Uterus (tissue), 4 donors: ENCODE data around the gene FAM168A. TPM values are rescaled to one million over a fixed set of nuclear protein-coding genes. Genes with fewer than 3 reads are reported as not detected.
A peak's percentile ranks its signal among the peaks of the same experiment; 100 is the strongest.

Source experiments
- DNase-seq, 2 donors: peaks; one replicate each; pipeline ENCODE4 v3.0.0-alpha.2; 2019 to 2020
- H3K27ac ChIP-seq, 2 donors: fragments of 200-600 bp; sonication (generic); 1 replicate in 1 of 2; 2 replicates in 1 of 2; pipeline ENCODE4 v1.5.1; 2016 to 2018
- H3K27me3 ChIP-seq, 2 donors: fragments of 200-600 bp; sonication (generic); one replicate each; pipeline ENCODE4 v1.5.1; 2018 to 2019; ENCODE audit warnings: control low read depth in 1 of 2
- H3K36me3 ChIP-seq, 2 donors: fragments of 200-600 bp; sonication (generic); one replicate each; pipeline ENCODE4 v1.5.1; 2019; ENCODE audit warnings: control low read depth in 1 of 2
- H3K4me1 ChIP-seq, 2 donors: fragments of 200-600 bp; sonication (generic); one replicate each; pipeline ENCODE4 v1.5.1; 2018 to 2019; ENCODE audit warnings: control low read depth in 1 of 2
- H3K4me3 ChIP-seq, 2 donors: fragments of 200-600 bp; sonication (generic); 1 replicate in 1 of 2; 2 replicates in 1 of 2; pipeline ENCODE4 v1.5.1; 2018 to 2019; ENCODE audit warnings: mild to moderate bottlenecking in 1 of 2
- H3K9me3 ChIP-seq, 2 donors: fragments of 200-600 bp; sonication (generic); one replicate each; pipeline ENCODE4 v1.5.1; 2019; ENCODE audit warnings: control low read depth in 1 of 2
- CTCF ChIP-seq, 4 experiments: fragments of 200-600 bp in 2 of 4; fragments of 450-650 bp in 2 of 4; sonication (generic) in 2 of 4; IDR thresholded peaks; one replicate each; pipeline ENCODE4 v1.5.1; 2016 to 2019; ENCODE audit warnings: antibody characterized with exemption in 4 of 4, mild to moderate bottlenecking in 2 of 4, moderate library complexity in 1 of 4
- POLR2A ChIP-seq, 2 donors: fragments of 450-650 bp; IDR thresholded peaks; one replicate each; pipeline ENCODE4 v1.6.1; 2016; ENCODE audit warnings: antibody characterized with exemption in 2 of 2, mild to moderate bottlenecking in 1 of 2, moderate library complexity in 1 of 2
- intact Hi-C: fragments of 100-400 bp; cut with DNase I; formaldehyde crosslinking; loops from one replicate; pipeline ENCODE4 v1.15.1; 2023; ENCODE audit warnings: low total_unique reads
- total RNA-seq, 4 donors: library from RNA; depleted of rRNA in 3 of 4; stranded (reverse); fragments of >200 nt in 3 of 4; gene quantifications; one replicate each; pipeline versions ENCODE4 v1.1.0 to v1.2.4, GENCODE V29; 2014 to 2023
- donor health status: DM: yes; HTN: yes; CAD: no.

The FAM168A gene
- total RNA-seq, 4 donors from 2014 or later: 7.9 to 50.3 (median 25.8) TPM

- H3K27me3 ChIP-seq: no peaks in the 10 kb centered on the region
- intact Hi-C loops: no loop called here
- no peak overlapping the region for H3K27ac ChIP-seq
- H3K9me3 ChIP-seq: no peaks in the 10 kb centered on the region
- H3K36me3 ChIP-seq: no peaks in the 10 kb centered on the region
- no peaks in the 10 kb centered on the region for H3K4me1 ChIP-seq
- TF ChIP-seq CTCF (IDR thresholded peaks at IDR 0.05) (no peak), POLR2A (IDR thresholded peaks at IDR 0.05) (no peak)
- DNase-seq: peak in 1 of 2 donors; percentile 12
- H3K4me3 ChIP-seq: no peak overlapping the region
Observed at GRCh38 chr11:73396985-73397384, 200.9 kb downstream of the FAM168A start.

- Histone ChIP-seq H3K4me1 (no peaks in the 10 kb centered on the region), H3K4me3 (no peak overlapping the region), H3K36me3 (no peaks in the 10 kb centered on the region), H3K9me3 (no peaks in the 10 kb centered on the region), H3K27ac (no peak overlapping the region), H3K27me3 (no peaks in the 10 kb centered on the region)
- intact Hi-C loops: no loop called here
- TF ChIP-seq POLR2A (IDR thresholded peaks at IDR 0.05) (no peak), CTCF (IDR thresholded peaks at IDR 0.05) (no peak)
- DNase-seq: no peak
Observed at GRCh38 chr11:73396251-73396930, 201.5 kb downstream of the FAM168A start.

GRCh38 chr11:73395297-73396208, 202.4 kb downstream of the FAM168A start:
- no peaks in the 10 kb centered on the region for H3K36me3 ChIP-seq
- intact Hi-C loops: no loop called here
- no peak for DNase-seq

GRCh38 chr11:73394416-73395296, 203.3 kb downstream of the FAM168A start:
- intact Hi-C loops: loop anchor here (5.0 kb wide), 1 partner anchor 47 kb away; no protein-coding TSS in a partner anchor
- Histone ChIP-seq H3K27me3 (no peaks in the 10 kb centered on the region), H3K36me3 (no peaks in the 10 kb centered on the region), H3K27ac (no peak overlapping the region), H3K9me3 (no peaks in the 10 kb centered on the region), H3K4me3 (no peak overlapping the region), H3K4me1 (no peaks in the 10 kb centered on the region)
- no peak for DNase-seq
- TF ChIP-seq CTCF (IDR thresholded peaks at IDR 0.05): no peak
- no peak for TF ChIP-seq POLR2A (IDR thresholded peaks at IDR 0.05)

More at GRCh38 chr11:73395297-73396208, 202.4 kb downstream of the FAM168A start:
- TF ChIP-seq CTCF (IDR thresholded peaks at IDR 0.05) (no peak), POLR2A (IDR thresholded peaks at IDR 0.05) (no peak)
- Histone ChIP-seq H3K4me3 (no peak overlapping the region), H3K27me3 (no peaks in the 10 kb centered on the region), H3K4me1 (no peaks in the 10 kb centered on the region), H3K27ac (no peak overlapping the region), H3K9me3 (no peaks in the 10 kb centered on the region)
